Ureter (tissue), 1 donor: ENCODE data around the gene GNE. TPM values are rescaled to one million over a fixed set of nuclear protein-coding genes. Genes with fewer than 3 reads are reported as not detected.
"Not testable (repeated sequence)": the region's sequence is repeated elsewhere in the genome, so short reads cannot be mapped to it uniquely, and the experiment has no call there.

Source experiments
- DNase-seq: peaks from one replicate; pipeline ENCODE4 v3.0.0-alpha.2; 2020; ENCODE audit warnings: low spot score
- total RNA-seq: library from RNA; stranded (reverse); gene quantifications from one replicate; pipeline ENCODE4 v1.2.4, GENCODE V29; 2023
- donor health status: DM: yes; HTN: yes; CAD: no.

Gene GNE
- 19.3 TPM for total RNA-seq

GRCh38 chr9:36258208-36258995 lies at the start of gene GNE:
TSS of gene GNE (minus strand) at chr9:36258448. CDS start at chr9:36249355, 9,093 bp downstream.
- DNase-seq = peak; percentile 99

- no peak for DNase-seq
Observed at GRCh38 chr9:36306471-36307306, 48.4 kb upstream of the GNE start.

- DNase-seq = not testable (repeated sequence)
Observed at GRCh38 chr9:36304366-36304765, 46.1 kb upstream of the GNE start.

- DNase-seq = no peak
Observed at GRCh38 chr9:36301227-36301626, 43.0 kb upstream of the GNE start.

GRCh38 chr9:36298566-36298965 lies 40.3 kb upstream of the GNE start:
- DNase-seq = no peak

GRCh38 chr9:36297798-36298197 lies 39.5 kb upstream of the GNE start:
- DNase-seq = no peak

- DNase-seq = not testable (repeated sequence)
Observed at GRCh38 chr9:36294996-36295395, 36.7 kb upstream of the GNE start.

GRCh38 chr9:36293918-36294317 lies 35.7 kb upstream of the GNE start:
- no peak for DNase-seq

GRCh38 chr9:36293171-36293570 lies 34.9 kb upstream of the GNE start:
- no peak for DNase-seq

- DNase-seq = no peak
Observed at GRCh38 chr9:36292641-36293040, 34.4 kb upstream of the GNE start.

GRCh38 chr9:36290996-36291395 lies 32.7 kb upstream of the GNE start:
- no peak for DNase-seq

GRCh38 chr9:36289836-36290435 lies 31.7 kb upstream of the GNE start:
- DNase-seq = no peak

GRCh38 chr9:36288070-36288469 lies 29.8 kb upstream of the GNE start:
- DNase-seq = no peak

GRCh38 chr9:36286388-36286787 lies 28.1 kb upstream of the GNE start:
- DNase-seq = no peak

GRCh38 chr9:36284226-36284625 lies 26.0 kb upstream of the GNE start:
- DNase-seq = no peak

- no peak for DNase-seq
Observed at GRCh38 chr9:36282275-36282674, 24.0 kb upstream of the GNE start.

GRCh38 chr9:36280989-36281388 lies 22.7 kb upstream of the GNE start:
- DNase-seq = no peak

GRCh38 chr9:36278243-36278642 lies 20.0 kb upstream of the GNE start:
- DNase-seq = no peak

GRCh38 chr9:36276781-36277181 lies 18.5 kb upstream of the GNE start:
- no peak for DNase-seq

- DNase-seq = no peak
Observed at GRCh38 chr9:36276254-36276653, 18.0 kb upstream of the GNE start.

GRCh38 chr9:36275060-36275459 lies 16.8 kb upstream of the GNE start:
- DNase-seq = no peak

- not testable (repeated sequence) for DNase-seq
Observed at GRCh38 chr9:36273354-36273753, 15.1 kb upstream of the GNE start.

- DNase-seq = no peak
Observed at GRCh38 chr9:36268007-36268427, 9.8 kb upstream of the GNE start.
